Fibroblast of skin of right quadriceps (primary cell): ENCODE results near the gene ADAMTS9.

Experiments used
- DNase-seq: peaks from one replicate; pipeline ENCODE4 v3.0.0-alpha.2; 2013

The ADAMTS9 gene

DNA sequence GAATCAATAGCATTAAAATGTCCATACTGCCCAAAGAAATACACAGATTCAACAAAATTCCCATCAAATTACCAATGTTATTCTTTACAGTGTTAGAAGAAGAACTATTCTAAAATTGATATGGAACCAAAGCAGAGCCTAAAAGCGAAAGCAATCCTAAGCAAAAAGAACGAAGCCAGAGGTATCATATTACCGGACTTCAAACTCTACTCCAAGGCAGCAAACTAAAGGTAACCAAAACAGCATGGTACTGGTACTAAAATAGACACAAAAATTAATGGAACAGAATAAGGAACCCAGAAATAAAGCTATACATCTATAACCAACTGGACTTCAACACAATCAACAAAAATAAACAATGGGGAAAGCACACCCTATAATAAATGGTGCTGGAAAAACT lies 167.5 kb downstream of the ADAMTS9 start:
- DNase-seq = no peak

DNA sequence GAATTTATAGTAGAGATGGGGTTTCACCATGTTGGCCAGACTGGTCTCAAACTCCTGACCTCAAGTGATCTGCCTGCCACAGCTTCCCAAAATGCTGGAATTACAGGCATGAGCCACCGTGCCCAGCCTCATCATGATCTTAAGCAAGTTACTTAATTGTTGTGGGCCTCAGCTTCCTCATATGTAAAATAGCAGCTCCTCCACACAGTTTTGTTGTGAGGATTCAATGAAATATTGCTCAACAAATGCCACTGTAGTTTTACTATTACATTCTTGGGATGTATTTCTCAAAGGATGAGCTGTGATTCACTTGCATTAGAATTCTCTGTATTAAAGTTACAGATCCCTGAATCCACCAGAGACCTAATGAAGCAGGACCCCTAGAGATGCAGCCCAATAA lies 168.8 kb downstream of the ADAMTS9 start:
- DNase-seq = peak; percentile 68

DNA sequence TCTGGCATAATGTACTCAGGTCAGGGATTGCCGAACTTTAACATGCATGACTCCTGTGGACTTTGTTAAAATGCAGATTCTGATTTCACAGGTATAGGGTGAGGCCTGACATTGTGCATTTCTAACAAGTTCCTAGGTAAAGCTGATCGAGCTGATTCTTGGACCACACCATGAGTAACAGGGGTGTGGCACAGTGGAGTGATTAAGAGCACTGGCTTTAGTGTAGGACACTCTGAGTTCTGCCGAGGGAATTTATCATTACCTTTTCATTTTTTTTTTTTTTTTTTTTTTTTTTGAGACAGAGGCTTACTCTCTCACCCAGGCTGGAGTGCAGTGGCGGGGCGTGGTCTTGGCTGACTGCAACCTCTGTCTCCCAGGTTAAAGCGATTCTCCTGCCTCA lies 169.3 kb downstream of the ADAMTS9 start:
- no peak for DNase-seq

DNA sequence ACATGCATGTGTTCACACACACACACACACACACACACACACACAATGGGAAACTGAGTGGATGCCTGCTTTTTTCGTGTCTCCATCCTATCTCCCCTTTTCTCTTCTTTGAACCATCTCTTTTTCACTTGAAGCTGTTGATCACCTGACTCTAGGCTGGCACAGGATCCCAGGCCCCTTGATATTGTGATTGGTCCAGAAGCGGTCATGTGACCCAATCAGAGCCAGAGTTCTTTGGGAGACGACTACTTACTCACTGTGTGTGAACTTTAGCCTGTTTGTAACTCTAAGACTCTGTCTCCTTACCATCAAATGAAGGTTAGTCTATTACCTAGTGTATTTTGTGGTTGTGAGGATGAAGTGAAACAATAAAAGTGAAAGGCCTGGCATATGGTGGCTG lies 172.9 kb downstream of the ADAMTS9 start:
- DNase-seq = no peak

DNA sequence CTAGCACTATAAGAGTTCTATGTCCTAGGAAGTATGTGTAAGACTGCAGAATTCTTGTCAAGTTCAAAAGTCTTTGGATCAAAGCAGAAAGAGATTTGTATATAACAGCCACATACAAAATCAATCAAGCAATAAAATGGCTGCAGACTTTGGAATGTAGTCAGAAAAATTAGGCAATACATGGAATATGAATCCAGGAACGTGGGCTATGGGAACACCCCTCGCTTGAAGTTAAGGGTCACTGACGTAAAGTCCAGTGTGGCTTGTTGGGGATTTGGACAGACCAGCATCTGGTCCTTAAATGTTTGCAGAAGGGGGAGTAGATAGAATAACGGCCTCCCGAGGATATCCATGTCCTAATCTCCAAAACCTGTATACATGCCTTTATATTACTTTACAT lies 178.6 kb downstream of the ADAMTS9 start:
- no peak for DNase-seq

DNA sequence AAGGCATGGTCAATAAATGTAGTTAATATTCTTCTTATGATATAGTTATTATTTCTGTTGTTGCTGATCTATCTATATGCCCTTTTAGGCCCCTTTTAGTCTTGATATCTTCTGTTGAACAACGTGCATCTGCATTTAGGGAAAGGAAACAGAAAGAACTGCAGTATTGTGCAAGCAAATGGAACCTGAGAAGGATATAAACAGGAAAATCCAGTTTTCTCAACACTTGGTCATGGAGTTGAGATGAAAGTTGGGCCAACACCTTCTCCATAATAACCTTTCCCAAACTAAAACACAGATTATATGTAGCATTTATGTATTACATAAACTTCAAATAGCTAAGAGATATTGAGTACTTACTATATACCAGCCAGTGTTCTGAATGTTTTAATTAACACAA lies 179.7 kb downstream of the ADAMTS9 start:
- no peak for DNase-seq

DNA sequence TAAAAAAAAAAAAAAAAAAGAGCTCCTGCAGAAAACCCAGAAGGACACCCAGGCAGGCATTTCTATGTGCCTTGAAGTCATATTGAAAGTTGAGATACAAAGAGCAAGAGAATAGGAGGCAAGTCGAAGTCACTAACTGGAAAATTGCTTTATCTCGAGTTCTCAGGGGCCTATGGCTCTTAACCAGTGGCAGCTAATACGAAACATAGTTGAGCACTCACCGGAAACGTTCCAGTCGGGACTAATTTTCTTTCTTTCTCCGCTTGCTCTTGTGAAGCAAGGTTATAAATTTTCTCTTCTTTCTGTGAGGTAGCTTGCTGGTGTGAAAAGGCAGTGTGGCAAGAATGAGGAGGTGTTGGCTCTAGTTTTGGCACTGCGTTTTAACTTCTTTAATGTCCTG lies 181.5 kb downstream of the ADAMTS9 start:
- no peak for DNase-seq

DNA sequence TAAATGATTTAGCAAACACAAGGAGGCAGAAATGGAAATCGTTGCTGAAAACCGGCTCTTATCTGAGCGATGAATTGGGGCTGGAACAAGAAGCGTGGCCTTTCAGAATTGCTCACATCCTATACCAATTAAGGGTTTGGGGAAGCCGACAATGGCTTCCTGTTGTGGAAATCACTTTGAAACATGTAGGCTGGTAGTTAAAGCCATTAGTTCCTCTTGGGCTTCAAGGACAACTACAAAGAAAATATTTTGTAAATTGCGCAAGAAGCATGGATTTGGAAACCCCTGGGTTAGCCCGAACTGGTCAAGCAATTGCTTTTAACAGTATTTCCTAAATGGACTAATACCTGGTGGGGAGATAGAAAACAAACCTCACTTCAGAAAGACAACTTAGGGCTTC lies 182.4 kb downstream of the ADAMTS9 start:
- no peak for DNase-seq

DNA sequence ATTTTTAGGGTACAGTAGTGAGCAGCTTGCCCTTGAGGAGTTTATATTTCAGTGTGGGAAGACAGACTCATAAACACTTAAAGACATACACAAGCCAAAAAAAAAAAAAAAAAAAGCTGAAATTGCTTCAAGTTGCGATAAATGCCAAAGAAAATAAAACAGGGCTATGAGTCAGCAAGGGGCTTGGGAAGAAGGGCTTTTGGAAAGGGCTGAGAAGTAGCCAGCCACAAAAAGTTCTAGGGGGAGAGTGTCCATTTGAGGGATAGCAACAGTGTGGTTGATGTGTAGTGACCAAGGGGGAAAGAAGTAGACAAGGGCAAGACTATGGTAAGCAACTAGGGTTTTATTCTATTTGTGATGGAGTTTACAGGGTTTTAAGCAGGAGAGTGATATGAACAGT lies 185.5 kb downstream of the ADAMTS9 start:
- DNase-seq = peak; percentile 46

DNA sequence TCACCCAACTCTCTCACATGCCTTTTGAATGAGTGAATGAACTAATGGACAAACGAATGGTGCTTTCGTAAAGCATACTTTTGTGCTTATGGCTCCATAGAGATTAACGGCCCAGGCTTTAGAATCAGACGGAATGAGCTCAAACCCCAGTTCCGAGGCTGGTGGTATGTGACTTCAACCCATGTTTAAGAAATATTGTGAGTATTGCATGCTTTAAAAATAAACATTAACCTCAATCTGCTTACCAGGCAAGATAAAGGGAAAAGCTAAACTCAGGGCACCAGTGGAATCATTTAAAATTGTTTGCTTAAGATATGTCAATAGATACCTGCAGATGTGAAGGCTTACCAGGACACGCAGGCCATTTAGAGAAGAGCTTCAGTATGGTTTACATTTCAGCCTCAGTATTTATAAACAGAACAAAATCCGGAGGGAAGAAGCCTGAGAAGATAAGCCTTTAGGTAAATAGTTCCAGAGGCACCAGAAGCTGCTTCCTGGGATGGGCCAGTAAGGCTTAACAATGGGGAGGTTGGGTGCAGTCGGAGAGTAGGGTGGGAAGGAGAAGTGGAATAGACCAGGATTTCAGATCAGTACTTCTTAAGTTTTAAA lies 186.4 kb downstream of the ADAMTS9 start:
- DNase-seq = peak; percentile 54

DNA sequence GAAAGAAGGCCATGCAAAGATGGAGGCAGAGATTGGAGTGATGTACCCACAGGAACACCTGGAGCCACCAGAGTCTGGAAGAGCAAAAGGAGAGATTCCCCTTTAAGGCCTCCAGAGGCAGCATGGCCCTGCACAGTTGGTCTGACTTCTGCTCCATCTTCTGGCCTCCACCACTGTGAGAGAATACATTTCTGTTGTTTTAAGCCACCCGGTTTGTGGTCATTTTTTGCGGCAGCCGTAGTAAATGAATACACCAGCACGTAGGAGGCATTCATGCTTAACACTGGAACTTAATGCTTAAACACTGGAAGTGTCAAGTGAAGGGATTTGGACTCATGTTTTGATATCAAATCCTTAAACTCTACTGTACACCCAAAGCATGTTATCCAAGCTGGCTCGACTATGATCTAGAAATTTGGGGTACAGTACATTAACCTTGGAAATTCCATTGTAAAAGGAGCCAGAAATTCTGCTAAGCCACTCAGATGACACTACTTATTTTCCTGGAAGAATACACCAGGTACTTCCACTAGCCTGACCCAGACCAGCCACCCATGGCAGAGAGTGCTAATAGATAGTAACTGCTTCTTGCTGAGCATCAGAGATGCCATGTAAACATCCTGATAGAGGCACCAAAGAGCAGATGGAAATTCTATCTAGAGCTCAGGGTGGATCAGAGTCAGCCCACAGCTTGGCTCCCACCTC lies 190.9 kb downstream of the ADAMTS9 start:
- no peak for DNase-seq

DNA sequence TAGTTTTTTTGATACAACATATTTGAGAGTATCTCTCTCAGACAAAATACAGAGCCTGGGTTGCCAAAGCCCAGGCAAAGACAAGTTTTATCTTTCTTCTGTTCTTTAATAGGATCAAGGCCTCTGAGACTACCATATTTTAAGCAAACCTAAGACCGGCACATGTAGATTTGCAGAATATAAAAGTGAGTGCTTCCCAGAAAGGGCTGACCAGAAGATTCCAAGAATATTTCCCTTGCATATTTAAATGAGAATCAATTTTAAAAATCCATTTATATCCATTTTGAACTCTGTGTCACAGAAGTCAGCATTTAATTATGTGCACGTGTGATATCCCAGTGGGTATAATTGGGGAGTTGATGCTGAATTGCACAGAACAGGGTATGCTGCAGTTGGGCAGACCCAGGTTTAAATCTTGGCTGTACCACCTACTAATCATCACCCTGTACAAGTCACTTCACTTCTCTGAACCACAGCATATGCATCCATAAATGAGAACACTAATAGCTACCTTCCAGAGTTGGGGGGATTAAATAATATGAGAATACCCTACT lies 191.9 kb downstream of the ADAMTS9 start:
- DNase-seq = no peak

DNA sequence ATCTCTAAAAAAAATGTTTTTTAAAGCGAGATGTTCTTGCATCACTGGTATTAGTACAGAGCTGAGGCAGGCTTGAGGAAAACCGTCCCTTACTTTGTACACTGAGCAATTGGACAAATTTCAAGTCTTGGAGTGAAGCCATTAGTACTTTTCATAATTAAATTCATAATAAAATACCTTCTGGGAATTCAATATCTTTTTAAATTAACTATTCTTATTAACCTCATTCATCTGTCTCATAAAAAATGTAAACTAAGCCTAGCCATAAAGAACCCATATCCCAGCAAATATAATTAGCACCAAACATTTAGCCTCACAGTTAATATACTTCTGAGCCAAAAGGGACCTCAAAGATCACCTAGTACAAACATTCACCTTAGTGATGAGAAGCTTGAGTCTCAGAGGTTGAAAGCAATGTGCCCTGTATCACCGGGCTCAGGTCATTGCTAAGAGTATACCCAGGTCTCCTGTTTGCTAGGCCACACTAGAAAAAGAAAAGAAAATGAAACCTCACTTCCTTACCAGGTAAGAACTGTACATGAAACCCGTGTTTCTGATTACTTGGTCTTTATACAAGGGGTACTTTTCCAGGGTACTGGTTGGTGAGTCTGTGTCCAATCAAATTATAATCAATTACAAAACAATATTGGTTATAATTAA lies 192.5 kb downstream of the ADAMTS9 start:
- no peak for DNase-seq

DNA sequence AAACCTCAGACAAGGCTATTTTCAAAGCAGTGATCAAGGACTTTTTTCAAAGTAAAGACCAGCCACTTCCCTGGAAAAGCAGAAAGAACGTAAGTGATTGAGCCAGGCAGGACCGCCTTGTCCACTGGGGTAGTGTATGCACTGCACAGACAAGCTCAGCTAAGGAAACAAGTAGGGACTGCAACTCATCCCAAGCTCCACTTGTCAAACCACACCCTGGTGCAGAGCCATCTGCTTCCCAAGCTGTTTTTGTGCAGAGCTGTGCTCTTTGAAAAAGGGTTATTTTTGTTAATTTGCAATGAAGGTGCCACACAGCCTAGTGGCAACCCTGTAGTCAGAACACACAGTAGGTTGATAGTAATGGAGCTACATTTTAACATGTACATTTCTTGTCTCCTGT lies 193.3 kb downstream of the ADAMTS9 start:
- no peak for DNase-seq

DNA sequence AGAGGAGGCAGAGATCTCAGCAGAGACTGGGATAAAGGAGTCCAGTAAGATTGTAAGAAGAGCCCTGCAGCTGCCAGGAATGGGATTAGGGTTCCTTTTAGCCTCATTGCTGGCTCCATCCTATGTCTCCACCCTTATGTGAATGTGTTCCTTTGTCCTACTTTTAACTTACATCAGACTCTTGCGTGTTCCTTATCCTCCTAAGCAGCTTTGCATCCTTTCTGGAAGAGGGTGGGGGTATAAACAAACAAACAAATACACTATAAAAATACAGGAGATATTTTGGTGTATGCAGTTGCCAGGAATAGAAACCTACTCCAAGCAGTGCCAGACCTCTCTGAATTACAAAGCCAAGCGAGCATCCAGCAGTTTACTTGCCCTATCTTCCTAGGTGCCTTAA lies 194.7 kb downstream of the ADAMTS9 start:
- no peak for DNase-seq

DNA sequence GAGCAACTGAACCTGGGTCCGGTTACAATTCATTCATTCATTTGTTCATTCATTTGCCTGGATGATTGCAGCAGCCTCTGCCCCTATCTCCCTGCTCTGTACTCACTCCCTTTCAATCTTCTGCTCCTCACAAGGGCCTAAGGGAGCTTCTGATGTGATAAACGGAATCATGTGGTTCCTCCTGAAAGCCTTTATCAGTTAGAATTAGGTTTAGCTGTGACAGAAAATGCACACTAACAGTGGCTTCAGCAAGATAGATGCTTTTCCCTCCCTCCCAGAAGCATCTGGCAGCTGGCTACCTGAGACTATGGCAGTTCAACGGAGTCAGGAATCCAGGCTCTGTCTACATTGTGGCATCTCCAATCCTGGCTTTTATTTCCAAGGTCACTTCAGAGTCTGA lies 196.0 kb downstream of the ADAMTS9 start:
- no peak for DNase-seq

DNA sequence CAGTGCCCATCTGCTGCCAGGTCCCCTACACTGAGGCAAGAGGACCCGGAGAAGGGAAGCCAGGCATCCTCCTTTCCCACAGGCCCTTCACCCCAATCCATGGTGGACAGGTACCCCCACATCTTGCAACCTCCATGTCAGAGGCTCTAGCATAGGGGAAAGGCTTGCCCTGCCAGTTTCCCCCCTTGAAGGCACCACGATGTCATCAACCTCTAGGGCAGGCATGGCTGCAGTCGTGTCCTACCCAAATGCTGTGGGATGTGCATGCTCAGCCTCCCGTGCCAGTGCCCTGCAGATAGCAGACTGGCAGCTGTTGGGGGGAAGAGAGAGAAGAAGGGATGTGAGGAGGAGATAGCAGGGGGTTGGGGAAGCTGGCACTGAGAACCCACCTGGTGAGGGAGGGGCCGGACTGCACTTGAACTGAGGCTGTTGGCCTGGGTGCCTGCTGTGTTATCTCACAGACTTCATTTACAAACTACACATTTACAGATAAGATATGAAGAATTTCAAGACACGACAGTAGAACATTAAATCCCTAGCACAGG lies 197.5 kb downstream of the ADAMTS9 start:
- no peak for DNase-seq

DNA sequence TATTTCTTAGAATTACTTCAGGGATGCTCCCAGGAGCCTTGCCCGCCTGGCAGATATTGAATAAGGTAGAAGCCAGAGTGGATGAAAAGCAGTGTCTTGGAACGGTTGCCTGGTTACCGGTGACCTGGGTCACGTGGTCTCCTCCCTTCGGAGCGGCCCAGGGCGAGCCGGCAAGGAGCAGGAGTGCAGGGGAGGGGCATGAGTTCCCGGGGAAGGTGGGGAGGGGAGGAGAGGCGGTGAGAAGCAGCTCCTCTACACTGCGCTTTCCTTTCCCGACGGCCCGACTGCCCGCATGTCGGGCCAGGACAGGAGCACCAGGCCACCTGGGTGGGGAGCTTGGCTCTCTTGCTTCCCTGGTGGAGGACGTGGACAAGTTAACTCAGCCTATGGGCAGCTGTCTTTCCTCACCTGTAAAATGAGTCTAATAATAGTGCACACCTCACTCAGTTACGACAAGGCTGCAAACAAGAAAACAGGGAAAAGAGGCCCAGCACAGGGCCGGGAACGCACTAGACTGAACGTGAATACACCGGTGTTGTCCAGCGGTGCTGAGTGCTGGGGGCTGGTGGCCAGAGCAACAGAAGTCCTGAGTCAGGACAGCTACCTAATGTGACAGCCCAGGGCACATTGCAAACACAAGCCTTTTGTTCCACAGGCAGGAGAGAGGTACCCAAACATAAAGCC lies 198.3 kb downstream of the ADAMTS9 start:
- DNase-seq = peak; percentile 7

DNA sequence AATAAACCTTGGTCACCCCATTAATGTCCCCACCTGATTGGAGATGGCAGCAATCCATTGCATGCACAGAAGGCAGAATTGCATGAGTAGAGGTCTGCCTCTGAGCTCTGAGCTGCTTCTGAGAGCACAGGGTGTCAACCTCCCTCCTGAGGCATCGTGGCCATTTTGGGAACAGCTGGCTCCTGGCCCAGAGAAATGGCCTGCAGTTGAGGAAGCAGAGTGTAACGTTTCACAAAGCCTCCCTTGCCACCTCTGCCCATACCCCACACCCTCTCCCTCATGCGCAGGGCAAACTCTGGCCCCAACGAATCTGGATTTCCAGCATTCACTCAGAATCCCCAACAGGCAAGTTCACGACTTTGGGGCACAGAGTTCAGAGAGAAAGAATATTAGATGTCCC lies 198.9 kb downstream of the ADAMTS9 start:
- DNase-seq = no peak

DNA sequence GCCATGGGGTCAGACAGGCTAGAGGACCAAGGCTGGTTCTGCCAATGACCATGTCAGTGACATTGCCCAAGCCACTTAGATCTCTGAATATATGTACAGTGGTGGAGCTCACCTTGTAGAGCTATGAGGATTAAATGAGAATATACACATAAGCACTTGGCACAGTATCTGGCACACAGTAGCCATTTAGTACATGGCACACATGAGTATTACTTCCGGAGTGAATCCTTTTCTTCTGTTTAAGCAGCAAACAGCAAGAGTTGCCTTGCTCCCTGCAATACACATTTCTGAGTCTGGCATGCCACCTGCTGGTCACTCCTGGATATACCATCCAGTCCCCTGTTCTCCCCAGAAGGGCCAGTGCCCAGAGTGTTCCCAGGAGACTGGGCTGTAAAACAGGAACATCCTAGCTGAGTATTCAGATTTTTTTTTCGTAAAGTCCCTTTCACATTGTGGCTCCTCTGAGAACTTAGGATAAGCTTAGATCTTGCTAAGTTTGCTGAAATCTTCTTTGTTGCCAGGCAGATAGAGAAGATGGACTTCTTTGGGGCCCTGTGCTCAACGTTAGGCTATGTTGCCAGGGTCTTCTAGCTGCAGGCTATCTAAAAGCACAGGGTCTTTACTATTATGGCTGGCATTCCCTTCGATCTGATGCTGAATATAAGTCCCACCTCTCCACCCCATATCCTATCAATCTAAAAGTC lies 203.4 kb downstream of the ADAMTS9 start:
- DNase-seq = peak; percentile 76

DNA sequence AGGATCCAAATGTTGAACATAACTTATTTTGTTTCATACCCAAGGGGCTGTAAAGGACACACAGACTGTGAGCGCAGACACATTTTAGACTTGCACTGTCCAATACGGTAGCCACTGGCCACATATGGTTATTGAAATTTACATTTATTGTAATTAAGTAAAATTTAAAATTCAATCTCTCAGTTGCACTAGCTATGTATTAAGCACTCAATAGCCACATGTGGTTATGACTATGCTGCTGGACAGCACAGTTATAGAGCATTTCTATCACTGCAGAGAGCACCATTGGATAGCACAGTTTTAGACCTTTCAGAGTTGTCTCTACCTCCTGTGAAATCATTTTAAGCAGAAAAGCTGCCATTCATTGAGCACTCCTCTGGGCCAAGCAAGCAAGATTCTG lies 204.3 kb downstream of the ADAMTS9 start:
- no peak for DNase-seq

DNA sequence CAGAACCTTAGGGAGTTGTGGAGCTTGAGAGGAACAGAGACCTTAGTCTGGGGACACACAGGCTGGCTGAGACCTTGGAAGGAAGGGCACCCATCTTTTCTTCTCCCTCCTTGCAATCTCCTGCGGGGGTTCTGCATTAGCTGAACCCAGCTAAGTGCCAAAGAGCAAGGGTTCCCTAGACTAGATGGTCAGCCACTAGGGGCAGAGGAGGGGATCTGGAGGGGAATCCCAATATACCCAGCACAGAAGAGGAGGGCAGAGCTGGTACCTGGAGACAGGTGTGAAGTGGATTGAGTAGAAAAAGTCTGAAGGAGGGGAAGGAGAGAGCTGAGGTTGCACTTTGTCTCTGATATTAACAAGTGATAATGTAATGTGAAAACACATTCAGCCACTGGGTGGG lies 212.8 kb downstream of the ADAMTS9 start:
- DNase-seq = no peak

DNA sequence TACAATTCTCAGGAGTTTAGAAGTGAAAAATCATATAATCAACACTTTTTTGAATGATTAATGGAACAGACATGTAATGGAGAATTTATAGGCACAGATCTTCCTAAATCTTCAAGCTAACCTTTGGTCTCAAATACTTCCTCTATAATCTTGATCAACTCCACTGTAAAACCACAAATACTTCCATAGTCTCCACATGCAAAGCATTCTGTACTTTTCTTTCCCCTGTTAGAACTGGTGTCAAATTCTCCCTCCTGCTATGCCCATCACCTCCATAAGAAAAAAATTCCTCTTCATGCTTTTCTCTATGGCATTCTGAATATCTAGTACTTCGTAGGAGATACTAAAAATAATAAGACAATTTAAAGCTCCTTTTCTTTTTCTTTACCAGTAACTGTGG lies 214.3 kb downstream of the ADAMTS9 start:
- DNase-seq = peak; percentile 39
